WTC11 (cell line): Measurements from ENCODE around the gene MALSU1. TPM values are rescaled to one million over a fixed set of nuclear protein-coding genes. Genes with fewer than 3 reads are reported as not detected.

Source experiments
- ATAC-seq: fragments of 200-7000 bp; cut with Tn5 transposase; 2 replicates; pipeline ENCODE4 v1.10.0; 2021; ENCODE audit warnings: mild to moderate bottlenecking, moderate library complexity
- CTCF ChIA-PET: fragments of 300-600 bp; sonication (Branson Sonifier 250); formaldehyde crosslinking; loops from one replicate; lab custom pipeline; 2021; ENCODE audit warnings: antibody characterized with exemption; lab: Charles Lee
- POLR2A ChIA-PET: fragments of 350-600 bp; sonication (Branson Sonifier 250); formaldehyde crosslinking; loops from one replicate; lab custom pipeline; 2021; ENCODE audit warnings: antibody characterized with exemption; lab: Charles Lee
- DNase-seq: peaks from one replicate; pipeline ENCODE4 v3.0.0; 2021; ENCODE audit warnings: low spot score
- H3K27ac Mint-ChIP-seq: 2 replicates; pipeline ENCODE4 v1.8.0; 2021; ENCODE audit warnings: mixed read lengths
- H3K27me3 Mint-ChIP-seq: 2 replicates; pipeline ENCODE4 v1.8.0; 2021; ENCODE audit warnings: low read depth, mild to moderate bottlenecking, moderate library complexity, mixed read lengths
- H3K36me3 Mint-ChIP-seq: 2 replicates; pipeline ENCODE4 v1.8.0; 2021; ENCODE audit warnings: mixed read lengths
- H3K4me1 Mint-ChIP-seq: 2 replicates; pipeline ENCODE4 v1.8.0; 2022; ENCODE audit warnings: mixed read lengths
- H3K4me3 Mint-ChIP-seq: 2 replicates; pipeline ENCODE4 v1.8.0; 2021; ENCODE audit warnings: mild to moderate bottlenecking, moderate library complexity, mixed read lengths
- H3K9me3 Mint-ChIP-seq: 2 replicates; pipeline ENCODE4 v1.8.0; 2021; ENCODE audit warnings: mixed read lengths
- AR ChIP-seq: fragments of 250-450 bp; sonication (Bioruptor Pico); IDR thresholded peaks from 2 replicates; pipeline ENCODE4 v1.9.0; 2021; ENCODE audit warnings: mild to moderate bottlenecking
- ATF1 ChIP-seq: sonication (generic); formaldehyde crosslinking; IDR thresholded peaks from 2 replicates; pipeline ENCODE4 v1.8.1; 2023; ENCODE audit warnings: mild to moderate bottlenecking, moderate library complexity, missing genetic modification reagents
- CDX4 ChIP-seq: fragments of 250-450 bp; sonication (Bioruptor Pico); IDR thresholded peaks from 2 replicates; pipeline ENCODE4 v1.9.0; 2021; ENCODE audit warnings: moderate library complexity, mild to moderate bottlenecking, inconsistent platforms, borderline replicate concordance
- FOXJ3 ChIP-seq: sonication (generic); formaldehyde crosslinking; IDR thresholded peaks from 2 replicates; pipeline ENCODE4 v1.9.0; 2021; ENCODE audit warnings: missing genetic modification reagents, mild to moderate bottlenecking, borderline replicate concordance
- FOXK1 ChIP-seq: sonication (generic); formaldehyde crosslinking; IDR thresholded peaks from 2 replicates; pipeline ENCODE4 v1.8.0; 2022; ENCODE audit warnings: mild to moderate bottlenecking, moderate library complexity, missing genetic modification reagents
- FOXP1 ChIP-seq: sonication (generic); formaldehyde crosslinking; IDR thresholded peaks from 2 replicates; pipeline ENCODE4 v1.8.0; 2022; ENCODE audit warnings: missing genetic modification reagents, mild to moderate bottlenecking, moderate library complexity, borderline replicate concordance
- GRHL2 ChIP-seq: fragments of 250-450 bp; sonication (Bioruptor Pico); IDR thresholded peaks from 2 replicates; pipeline ENCODE4 v1.8.0; 2022; ENCODE audit warnings: mild to moderate bottlenecking, moderate library complexity; ENCODE audit not compliant: insufficient replicate concordance, severe bottlenecking
- HMGA2 ChIP-seq: fragments of 250-450 bp; sonication (Bioruptor Pico); IDR thresholded peaks from 2 replicates; pipeline ENCODE4 v1.4.0; 2021; ENCODE audit warnings: mild to moderate bottlenecking, moderate library complexity
- IRF2 ChIP-seq: sonication (generic); formaldehyde crosslinking; IDR thresholded peaks from 2 replicates; pipeline ENCODE4 v1.8.0; 2022; ENCODE audit warnings: low read depth, missing genetic modification reagents, borderline replicate concordance
- MAX ChIP-seq: sonication (generic); formaldehyde crosslinking; IDR thresholded peaks from 2 replicates; pipeline ENCODE4 v1.8.0; 2022; ENCODE audit warnings: mild to moderate bottlenecking, missing genetic modification reagents
- MXD4 ChIP-seq: fragments of 250-450 bp; sonication (Bioruptor Pico); IDR thresholded peaks from 2 replicates; pipeline ENCODE4 v1.8.0; 2021; ENCODE audit warnings: mild to moderate bottlenecking, moderate library complexity, borderline replicate concordance
- NFATC4 ChIP-seq: fragments of 250-450 bp; sonication (Bioruptor Pico); IDR thresholded peaks from 2 replicates; pipeline ENCODE4 v1.9.0; 2021; ENCODE audit warnings: mild to moderate bottlenecking
- NFE2L1 ChIP-seq: sonication (generic); formaldehyde crosslinking; IDR thresholded peaks from 2 replicates; pipeline ENCODE4 v1.8.1; 2023; ENCODE audit warnings: missing genetic modification reagents
- NR1H2 ChIP-seq: sonication (generic); formaldehyde crosslinking; IDR thresholded peaks from 2 replicates; pipeline ENCODE4 v1.9.0; 2021; ENCODE audit warnings: mild to moderate bottlenecking, moderate library complexity, missing genetic modification reagents
- NR3C1 ChIP-seq: sonication (generic); formaldehyde crosslinking; conservative IDR thresholded peaks from 2 replicates; pipeline ENCODE4 v1.8.1; 2023; ENCODE audit warnings: low read depth, mild to moderate bottlenecking, missing genetic modification reagents
- RELA ChIP-seq: sonication (generic); formaldehyde crosslinking; IDR thresholded peaks from 2 replicates; pipeline ENCODE4 v1.8.1; 2022; ENCODE audit warnings: missing genetic modification reagents, mild to moderate bottlenecking, borderline replicate concordance
- SMAD3 ChIP-seq: sonication (generic); formaldehyde crosslinking; IDR thresholded peaks from 2 replicates; pipeline ENCODE4 v1.8.0; 2022; ENCODE audit warnings: missing genetic modification reagents, mild to moderate bottlenecking, borderline replicate concordance
- TCF7 ChIP-seq: sonication (generic); formaldehyde crosslinking; IDR thresholded peaks from 2 replicates; pipeline ENCODE4 v1.8.0; 2022; ENCODE audit warnings: mild to moderate bottlenecking, low read depth, missing genetic modification reagents, moderate library complexity
- USF1 ChIP-seq: sonication (generic); formaldehyde crosslinking; IDR thresholded peaks from 2 replicates; pipeline ENCODE4 v1.8.0; 2022; ENCODE audit warnings: mild to moderate bottlenecking, missing genetic modification reagents
- USF2 ChIP-seq: sonication (generic); formaldehyde crosslinking; IDR thresholded peaks from 2 replicates; pipeline ENCODE4 v1.8.1; 2023; ENCODE audit warnings: mild to moderate bottlenecking, missing genetic modification reagents, moderate library complexity
- ZMAT4 ChIP-seq: fragments of 250-450 bp; sonication (Bioruptor Pico); IDR thresholded peaks from 2 replicates; pipeline ENCODE4 v1.9.0; 2021; ENCODE audit warnings: mild to moderate bottlenecking
- ZNF138 ChIP-seq: sonication (generic); formaldehyde crosslinking; conservative IDR thresholded peaks from 2 replicates; pipeline ENCODE4 v1.8.1; 2022; ENCODE audit warnings: mild to moderate bottlenecking, moderate library complexity, missing genetic modification reagents
- ZNF317 ChIP-seq: sonication (generic); formaldehyde crosslinking; IDR thresholded peaks from 2 replicates; pipeline ENCODE4 v1.8.1; 2023; ENCODE audit warnings: low read depth, mild to moderate bottlenecking, moderate library complexity, missing genetic modification reagents, borderline replicate concordance
- ZNF423 ChIP-seq: fragments of 250-450 bp; sonication (Bioruptor Pico); IDR thresholded peaks from 2 replicates; pipeline ENCODE4 v2.1.2; 2022; ENCODE audit warnings: mild to moderate bottlenecking, moderate library complexity
- ZNF425 ChIP-seq: fragments of 250-450 bp; sonication (Bioruptor Pico); conservative IDR thresholded peaks from 2 replicates; pipeline ENCODE4 v1.9.0; 2021; ENCODE audit warnings: mild to moderate bottlenecking
- total RNA-seq: library from RNA; stranded (reverse); gene quantifications from 3 replicates; pipeline ENCODE4 v1.2.3, GENCODE V29; 2021

The MALSU1 gene
- total RNA-seq, 1 experiment from 2014 or later, result 81.5 TPM

GRCh38 chr7:23298141-23298881, 828 bp upstream of the MALSU1 start (continued):
- no peak for TF ChIP-seq FOXP1 (CRISPR knock-in tag)
- no peak for TF ChIP-seq MAX (CRISPR knock-in tag)
- no peak for TF ChIP-seq ZNF138 (CRISPR knock-in tag)
- TF ChIP-seq NR3C1 (CRISPR knock-in tag), result no peak
- TF ChIP-seq FOXK1 (CRISPR knock-in tag), result no peak
- no peak for TF ChIP-seq MXD4 (CRISPR knock-in tag)
- no peak for TF ChIP-seq USF1 (CRISPR knock-in tag)
- no peak for TF ChIP-seq ZNF423
- TF ChIP-seq ZNF317, result no peak
- no peak for TF ChIP-seq HMGA2 (CRISPR knock-in tag)
- TF ChIP-seq SMAD3 (CRISPR knock-in tag), result no peak
- no peak for TF ChIP-seq IRF2 (CRISPR knock-in tag)
- TF ChIP-seq USF2 (CRISPR knock-in tag), result no peak
- TF ChIP-seq, all 79 proteins: peak for 0

GRCh38 chr7:23299770-23300300, 696 bp downstream of the MALSU1 start:
- ChIA-PET POLR2A (no interaction called here), CTCF (interaction anchor here (2.1 kb wide), 1 partner anchor 27 kb away, joined by 20 read pairs; no protein-coding TSS in a partner anchor)
- no peak for DNase-seq
- peaks cover 25% of the 10 kb centered on the region for H3K36me3 Mint-ChIP-seq
- H3K27ac Mint-ChIP-seq, result peak overlapping the region; percentile 74
- peaks cover 13% of the 10 kb centered on the region for H3K27me3 Mint-ChIP-seq
- peak overlapping the region; percentile 91 for H3K4me3 Mint-ChIP-seq
- H3K9me3 Mint-ChIP-seq, result no peaks in the 10 kb centered on the region; the same call in 1 of the 2 replicates
- ATAC-seq, result peak; percentile 8
- TF ChIP-seq ZMAT4 (CRISPR knock-in tag) (no peak), NFE2L1 (CRISPR knock-in tag) (0 out of 2 replicates have a peak, but pooled peaks have one; percentile 5), TCF7 (CRISPR knock-in tag) (no peak)
- peaks cover 16% of the 10 kb centered on the region for H3K4me1 Mint-ChIP-seq

GRCh38 chr7:23306936-23307521, 7.9 kb downstream of the MALSU1 start:
- H3K9me3 Mint-ChIP-seq, result no peaks in the 10 kb centered on the region; the same call in 1 of the 2 replicates

More at GRCh38 chr7:23306936-23307521, 7.9 kb downstream of the MALSU1 start:
- no peaks in the 10 kb centered on the region for H3K27me3 Mint-ChIP-seq
- ChIA-PET CTCF (no interaction called here), POLR2A (no interaction called here)
- ATAC-seq (no peak), DNase-seq (no peak)
- peaks cover 66% of the 10 kb centered on the region for H3K36me3 Mint-ChIP-seq
- no peaks in the 10 kb centered on the region for H3K4me1 Mint-ChIP-seq
- TF ChIP-seq NFATC4 (CRISPR knock-in tag), result no peak
- no peak for TF ChIP-seq RELA
- no peak for TF ChIP-seq ATF1
- no peak for TF ChIP-seq GRHL2 (CRISPR knock-in tag)
- no peak for TF ChIP-seq FOXJ3
- no peak for TF ChIP-seq AR (CRISPR knock-in tag)
- TF ChIP-seq NR1H2 (CRISPR knock-in tag), result no peak
- TF ChIP-seq ZNF425 (CRISPR knock-in tag), result no peak
- TF ChIP-seq CDX4 (CRISPR knock-in tag), result no peak
- peak overlapping the region; percentile 51 for H3K27ac Mint-ChIP-seq
- H3K4me3 Mint-ChIP-seq, result no peak overlapping the region
